ENCODE measurements around the gene CEP57L1. TPM values are rescaled to one million over a fixed set of nuclear protein-coding genes. Genes with fewer than 3 reads are reported as not detected.

Gene CEP57L1
- 19.3 and 22.8 TPM in 2 replicates for total RNA-seq

DNA sequence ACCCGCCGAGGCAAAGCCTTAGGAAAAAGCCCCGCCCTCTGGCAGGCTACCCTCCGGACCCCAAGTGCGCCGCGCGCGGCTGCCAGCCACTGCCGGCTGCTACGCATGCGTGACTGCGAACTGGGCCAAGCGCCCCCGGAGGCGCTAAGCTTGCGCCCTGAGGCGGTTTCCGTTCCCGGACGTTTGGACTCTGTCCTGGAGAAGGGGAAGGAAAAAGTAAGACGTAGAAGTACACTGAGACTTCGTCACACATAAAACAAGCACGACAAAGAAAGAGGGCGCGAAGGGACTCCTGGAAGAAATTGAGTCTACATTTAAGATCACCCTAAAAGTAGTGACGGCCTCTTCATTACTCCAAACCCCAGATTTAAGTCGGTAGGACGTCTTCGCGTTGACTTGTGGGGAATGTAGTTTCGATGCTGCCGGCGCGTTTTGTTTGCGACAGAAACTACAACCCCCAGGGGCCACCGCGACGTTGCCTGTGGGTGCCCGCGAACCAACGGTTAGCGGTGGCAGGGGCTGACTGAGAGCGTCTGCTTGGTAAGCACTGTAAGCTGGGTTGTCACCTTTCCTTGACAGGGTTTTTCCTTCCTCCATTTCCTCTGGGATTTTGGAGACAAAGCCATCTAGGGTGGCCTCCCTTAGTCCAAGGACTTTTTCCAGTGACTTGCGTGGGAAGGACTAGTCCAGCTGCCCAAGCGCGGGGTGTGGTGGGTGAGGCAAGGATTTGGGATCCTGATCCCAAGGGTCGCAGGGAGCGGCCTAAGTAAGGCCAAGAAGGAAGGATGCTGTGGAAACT lies at the start of gene CEP57L1:
TSS of gene CEP57L1 (plus strand) at position 472 of the 799 bp plus-strand sequence. CDS start 49,715 bp downstream, outside the sequence.

DNA sequence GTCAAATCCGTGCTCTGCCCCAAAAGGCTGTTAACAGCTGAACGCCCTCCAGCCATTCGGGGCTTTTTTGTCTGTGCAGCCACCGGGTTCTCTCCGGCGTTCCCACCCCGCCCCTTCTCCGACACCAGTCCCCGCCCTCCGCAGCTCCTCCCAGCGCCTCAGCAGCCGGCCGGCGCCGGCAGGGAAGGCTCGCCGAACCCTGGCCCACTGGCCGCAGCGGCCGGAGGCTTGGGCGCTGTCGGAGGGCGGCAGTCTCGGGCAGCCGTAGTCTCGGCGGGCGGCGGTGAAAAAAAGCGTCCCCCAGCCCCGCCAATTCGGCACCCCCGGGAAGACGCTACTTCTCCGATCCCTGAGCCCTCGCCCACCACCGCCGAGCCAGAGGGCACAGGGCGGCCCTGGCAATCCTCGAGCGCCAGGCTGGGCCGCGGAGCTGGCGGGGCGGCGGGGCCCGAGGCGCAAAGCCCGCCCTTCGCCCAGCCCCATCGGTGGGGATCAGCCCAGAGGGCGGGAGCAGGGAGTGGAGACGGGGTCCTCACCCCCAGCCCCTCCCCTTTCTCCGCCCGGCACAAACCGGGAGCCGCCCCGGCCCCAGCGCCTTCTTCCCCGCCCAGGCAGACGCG lies 781 bp upstream of the CEP57L1 start, which contains the start of gene SESN1:
TSS of gene SESN1 (minus strand) at position 431 of the 620 bp plus-strand sequence. CDS start 773 bp downstream, outside the sequence.

Small RNAs within 50 kb of the gene (small RNA-seq; reads per million reads assigned to genes)
- gene RNU6-653P = not detected

Other genes with a start within 250 kb of the CEP57L1 start
- 0.96 and 2.9 TPM in 2 replicates for gene ARMC2, start 247.1 kb upstream of the CEP57L1 start, total RNA-seq
- gene SESN1, start 661 bp upstream of the CEP57L1 start, total RNA-seq = 29.7 and 38.5 TPM in 2 replicates